H1 (cell line): ENCODE results near the gene GMPR2. TPM values are rescaled to one million over a fixed set of nuclear protein-coding genes. Genes with fewer than 3 reads are reported as not detected.

Source experiments
- CTCF ChIA-PET: fragments of 300-600 bp; sonication (Branson Sonifier 250); formaldehyde crosslinking; loops from one replicate; lab custom pipeline; 2021; ENCODE audit not compliant: partially characterized antibody; lab: Charles Lee
- POLR2A ChIA-PET: fragments of 300-600 bp; sonication (Branson Sonifier 250); formaldehyde crosslinking; loops from one replicate; lab custom pipeline; 2021; ENCODE audit warnings: inconsistent platforms; ENCODE audit not compliant: partially characterized antibody; lab: Charles Lee
- DNase-seq, 2 experiments: peaks; one replicate each; pipeline versions ENCODE4 v3.0.0 to v3.0.0-alpha.2; 2010 to 2022; ENCODE audit warnings: low spot score in 2 of 2, low read depth in 1 of 2, mixed read lengths in 1 of 2
- FAIRE-seq: peaks from 2 replicates; lab custom pipeline; 2011; peaks lifted over from hg19 to GRCh38; lab: Jason Lieb, UNC
- H2AFZ ChIP-seq: 2 replicates; pipeline ENCODE4 v1.8.1; 2012; ENCODE audit warnings: low read length, inconsistent platforms
- H2AK5ac ChIP-seq: 2 replicates; pipeline ENCODE4 v1.6.1; 2013; ENCODE audit warnings: low read depth, low read length
- H2BK120ac ChIP-seq: replicated peaks from 2 replicates; pipeline ENCODE3; 2013; ENCODE audit warnings: low read depth, low read length, inconsistent platforms
- H2BK12ac ChIP-seq: 2 replicates; pipeline ENCODE4 v1.6.1; 2013; ENCODE audit warnings: low read depth, low read length
- H2BK15ac ChIP-seq: 2 replicates; pipeline ENCODE4 v1.6.1; 2013; ENCODE audit warnings: low read length
- H2BK20ac ChIP-seq: 2 replicates; pipeline ENCODE4 v1.6.1; 2013; ENCODE audit warnings: low read length
- H2BK5ac ChIP-seq: 2 replicates; pipeline ENCODE4 v1.6.1; 2013; ENCODE audit warnings: low read depth, low read length
- H3K14ac ChIP-seq: 2 replicates; pipeline ENCODE4 v1.6.1; 2013; ENCODE audit warnings: inconsistent platforms; ENCODE audit not compliant: insufficient read length
- H3K18ac ChIP-seq: 2 replicates; pipeline ENCODE4 v1.6.1; 2013; ENCODE audit warnings: low read length; ENCODE audit errors: extremely low read depth
- H3K23ac ChIP-seq: 2 replicates; pipeline ENCODE4 v1.6.1; 2013; ENCODE audit warnings: inconsistent platforms; ENCODE audit not compliant: insufficient read length
- H3K23me2 ChIP-seq: 2 replicates; pipeline ENCODE4 v1.6.1; 2013; ENCODE audit warnings: low read depth, low read length
- H3K27ac ChIP-seq: 2 replicates; pipeline ENCODE4 v1.6.1; 2011; ENCODE audit warnings: low read depth, low read length, inconsistent platforms
- H3K27me3 ChIP-seq, 4 experiments: replicated peaks in 1 of 4; 1 replicate in 1 of 4; 2 replicates in 3 of 4; pipeline versions ENCODE4 v1.6.1 to v1.8.1; 2011 to 2013; ENCODE audit warnings: low read length in 3 of 4, mild to moderate bottlenecking in 3 of 4, inconsistent platforms in 2 of 4, mixed read lengths in 2 of 4, moderate library complexity in 1 of 4; ENCODE audit not compliant: control insufficient read depth in 3 of 4, insufficient read depth in 3 of 4; ENCODE audit errors: extremely low read depth in 1 of 4
- H3K36me3 ChIP-seq, 4 experiments: 2 replicates each; pipeline versions ENCODE4 v1.6.1 to v1.8.1; 2011 to 2013; ENCODE audit warnings: mild to moderate bottlenecking in 4 of 4, low read length in 3 of 4, moderate library complexity in 2 of 4, control low read depth in 1 of 4, inconsistent platforms in 1 of 4; ENCODE audit not compliant: insufficient read depth in 4 of 4, control insufficient read depth in 2 of 4
- H3K4ac ChIP-seq: replicated peaks from 2 replicates; pipeline ENCODE3; 2013; ENCODE audit warnings: low read length, low read depth, mixed read lengths, inconsistent platforms; ENCODE audit not compliant: insufficient read length
- H3K4me1 ChIP-seq, 4 experiments: replicated peaks in 1 of 4; 1 replicate in 1 of 4; 2 replicates in 3 of 4; pipeline versions ENCODE4 v1.6.1 to v1.8.1; 2011 to 2013; ENCODE audit warnings: low read length in 3 of 4, inconsistent platforms in 2 of 4, mixed read lengths in 1 of 4; ENCODE audit not compliant: insufficient read depth in 4 of 4, control insufficient read depth in 3 of 4
- H3K4me2 ChIP-seq, 2 experiments: 2 replicates each; pipeline versions ENCODE4 v1.6.1 to v1.8.1; 2011 to 2013; ENCODE audit warnings: low read depth in 2 of 2, low read length in 2 of 2, control low read depth in 1 of 2, inconsistent platforms in 1 of 2, mild to moderate bottlenecking in 1 of 2; ENCODE audit not compliant: insufficient read depth in 1 of 2
- H3K4me3 ChIP-seq, 4 experiments: fragments of 200-600, 300-600 bp in 1 of 4; sonication (generic), shearing (Covaris generic), sonication (Bioruptor Twin) in 1 of 4; 2 replicates each; pipeline versions ENCODE4 v1.5.1 to v1.8.1; 2011 to 2016; ENCODE audit warnings: low read length in 4 of 4, low read depth in 3 of 4, control low read depth in 2 of 4, inconsistent platforms in 2 of 4, mild to moderate bottlenecking in 2 of 4, mixed read lengths in 1 of 4, moderate library complexity in 1 of 4; ENCODE audit not compliant: insufficient read depth in 2 of 4; ENCODE audit errors: extremely low read depth in 1 of 4
- H3K56ac ChIP-seq: replicated peaks from 2 replicates; pipeline ENCODE3; 2013; ENCODE audit warnings: low read depth, mild to moderate bottlenecking, mixed read lengths, low read length, inconsistent platforms; ENCODE audit not compliant: insufficient read length
- H3K79me1 ChIP-seq: 2 replicates; pipeline ENCODE4 v1.6.1; 2013; ENCODE audit warnings: low read depth, low read length, control low read depth
- H3K79me2 ChIP-seq, 2 experiments: 2 replicates each; pipeline versions ENCODE4 v1.6.1 to v1.8.1; 2012 to 2013; ENCODE audit warnings: low read length in 2 of 2, mild to moderate bottlenecking in 2 of 2, inconsistent platforms in 1 of 2; ENCODE audit not compliant: insufficient read depth in 2 of 2, control insufficient read depth in 1 of 2
- H3K9ac ChIP-seq, 4 experiments: replicated peaks in 1 of 4; 1 replicate in 1 of 4; 2 replicates in 3 of 4; pipeline versions ENCODE4 v1.6.1 to v1.8.1; 2011 to 2013; ENCODE audit warnings: low read depth in 3 of 4, low read length in 3 of 4, control low read depth in 2 of 4, mild to moderate bottlenecking in 2 of 4, moderate library complexity in 2 of 4, inconsistent platforms in 1 of 4; ENCODE audit errors: extremely low read depth in 1 of 4
- H3K9me3 ChIP-seq, 2 experiments: 2 replicates each; pipeline versions ENCODE4 v1.6.1 to v1.8.1; 2012 to 2013; ENCODE audit warnings: mild to moderate bottlenecking in 2 of 2, moderate library complexity in 2 of 2, control low read depth in 1 of 2, inconsistent platforms in 1 of 2, low read depth in 1 of 2, low read length in 1 of 2, mixed read lengths in 1 of 2; ENCODE audit not compliant: insufficient read depth in 2 of 2
- H4K20me1 ChIP-seq, 2 experiments: replicated peaks in 1 of 2; 2 replicates each; pipeline versions ENCODE3 to v1.8.1; 2011 to 2013; ENCODE audit warnings: inconsistent platforms in 2 of 2, low read length in 2 of 2, mild to moderate bottlenecking in 1 of 2; ENCODE audit not compliant: insufficient read depth in 2 of 2, control insufficient read depth in 1 of 2
- H4K5ac ChIP-seq: 2 replicates; pipeline ENCODE4 v1.6.1; 2013; ENCODE audit warnings: low read length, low read depth, mixed read lengths, inconsistent platforms; ENCODE audit not compliant: insufficient read length
- H4K8ac ChIP-seq: 2 replicates; pipeline ENCODE4 v1.8.0; 2013; ENCODE audit warnings: mild to moderate bottlenecking, moderate library complexity, low read length, inconsistent platforms; ENCODE audit not compliant: insufficient read depth; ENCODE audit errors: extremely low read depth
- H4K91ac ChIP-seq: replicated peaks from 2 replicates; pipeline ENCODE3; 2013; ENCODE audit warnings: low read length, mixed read lengths, inconsistent platforms; ENCODE audit not compliant: insufficient read length
- HDAC2 ChIP-seq, 2 experiments: fragments of 300-600 bp in 1 of 2; sonication (generic) in 1 of 2; IDR thresholded peaks; 2 replicates each; pipeline ENCODE4 v1.6.1; 2011 to 2012; ENCODE audit warnings: low read depth in 2 of 2, low read length in 2 of 2, mild to moderate bottlenecking in 2 of 2, moderate library complexity in 2 of 2, borderline replicate concordance in 1 of 2, inconsistent platforms in 1 of 2
- SIN3A ChIP-seq, 2 experiments: IDR thresholded peaks in 1 of 2; conservative IDR thresholded peaks in 1 of 2; 2 replicates each; pipeline ENCODE4 v1.6.1; 2011 to 2012; ENCODE audit warnings: low read length in 2 of 2, improper control_type of control experiment in 1 of 2, low read depth in 1 of 2, mild to moderate bottlenecking in 1 of 2
- SP4 ChIP-seq: IDR thresholded peaks from 2 replicates; pipeline ENCODE4 v1.6.1; 2012; ENCODE audit warnings: low read length, inconsistent platforms
- TAF7 ChIP-seq: optimal IDR thresholded peaks from 2 replicates; pipeline ENCODE3; 2011; ENCODE audit warnings: low read depth, mild to moderate bottlenecking, inconsistent platforms, low read length, moderate library complexity, borderline replicate concordance
- whole genome bisulfite sequencing, 2 experiments: shearing (Covaris generic) in 1 of 2; methylation state at CpG; one replicate each; pipeline versions ENCODE4 v1.1.6 to v1.1.7; 2013 to 2015; ENCODE audit warnings: low lambda C conversion rate in 2 of 2, mixed read lengths in 2 of 2, inconsistent platforms in 1 of 2, low coverage in 1 of 2, missing lambda C conversion rate in 1 of 2; ENCODE audit not compliant: insufficient replicate concordance in 2 of 2, insufficient coverage in 1 of 2, insufficient read length in 1 of 2; ENCODE audit errors: extremely low coverage in 1 of 2, missing lambda C conversion rate in 1 of 2; 5-methylcytosine and 5-hydroxymethylcytosine counted together
- polyA plus RNA-seq, 7 experiments: library from polyadenylated mRNA; depleted of rRNA in 3 of 7; stranded (reverse) in 5 of 7; unstranded in 2 of 7; fragments of >200 nt in 5 of 7; fragments of 200-250 nt in 2 of 7; gene quantifications; 1 replicate in 5 of 7; 2 replicates in 1 of 7; 4 replicates in 1 of 7; pipeline versions ENCODE4 v1.2.1 to v1.2.3, GENCODE V29; 2011 to 2013; ENCODE audit warnings: missing spikeins in 2 of 7, mixed read lengths in 2 of 7
- total RNA-seq: library from RNA; stranded (reverse); fragmentation: NEBNext Ultra II Directional; extraction: Animal tissue kit (Norgen Biotek cat#: 25700); gene quantifications from 2 replicates; pipeline ENCODE4 v1.2.1, GENCODE V29; 2021

GMPR2 gene
- total and polyA plus RNA-seq, 2 of the 8 experiments (the other 6 are each of a cell fraction or from before 2014, with no cell fraction given) = 61.6 to 85.3 TPM

GRCh38 chr14:24190416-24190815 lies 42.3 kb upstream of the GMPR2 start:
- Histone ChIP-seq H3K4me2 (no peak overlapping the region), H2BK20ac (no peak overlapping the region), H4K8ac (no peak overlapping the region; the same call in 1 of the 2 replicates), H3K4me3 (no peak overlapping the region), H3K23ac (no peak overlapping the region), H4K20me1 (peaks cover 0 to 13% of the 10 kb centered on the region in 2 experiments), H3K79me2 (peaks cover 0 to 13% of the 10 kb centered on the region in 2 experiments; a peak in 2 of 4 replicates), H3K36me3 (peaks cover 12 to 23% (median 21%) of the 10 kb centered on the region in 4 experiments; a peak in 7 of 8 replicates), H3K56ac (no peak overlapping the region), H2BK120ac (no peak overlapping the region), H2BK12ac (no peak overlapping the region), H3K18ac (no peak overlapping the region), H4K91ac (no peak overlapping the region), H3K27ac (no peak overlapping the region), H3K4ac (no peak overlapping the region), H2BK15ac (no peak overlapping the region), H2AFZ (no peak overlapping the region), H3K9ac (no peak overlapping the region), H3K79me1 (peaks cover 12% of the 10 kb centered on the region), H3K4me1 (peaks cover 0 to 13% (median 7%) of the 10 kb centered on the region in 4 experiments; a peak in 6 of 7 replicates), H3K27me3 (no peaks in the 10 kb centered on the region), H3K23me2 (peaks cover 5% of the 10 kb centered on the region), H2AK5ac (no peak overlapping the region), H2BK5ac (no peak overlapping the region), H3K14ac (no peak overlapping the region), H4K5ac (no peak overlapping the region), H3K9me3 (no peaks in the 10 kb centered on the region)
- DNase-seq (no peak), FAIRE-seq (no peak)
- TF ChIP-seq SIN3A (conservative IDR thresholded peaks at IDR 0.05 in 1 of 2, IDR thresholded peaks at IDR 0.05 in 1 of 2; ENCODE audit: low read depth in 1 of 2, low read length in 2 of 2) = no peak
- no peak for TF ChIP-seq TAF7
- TF ChIP-seq HDAC2 (IDR thresholded peaks at IDR 0.05; ENCODE audit: borderline replicate concordance in 1 of 2, low read depth in 2 of 2, low read length in 2 of 2) = no peak
- TF ChIP-seq SP4 = no peak
- ChIA-PET POLR2A (interaction anchor here (1.1 to 7.9 kb wide), 3 partner anchors 15 to 57 kb away, joined by 3 to 158 read pairs (median 5); partner anchors contain the start of gene REC8), CTCF (no interaction called here)
- 89% methylated on average over 10 of the region's 10 CpGs; no CpG with 5 or more reads in 1 of the 2 experiments for WGBS, 2 experiments
